HG03066 (cell line): ENCODE results near the gene ADGRF1.
"Not testable (repeated sequence)": the region's sequence is repeated elsewhere in the genome, so short reads cannot be mapped to it uniquely, and the experiment has no call there.

Experiments
- ATAC-seq: cut with Tn5 transposase; IDR thresholded peaks from one replicate; pipeline ENCODE4 v1.9.1; 2021; ENCODE audit warnings: low read depth; ENCODE audit not compliant: unreplicated experiment

The ADGRF1 gene

DNA sequence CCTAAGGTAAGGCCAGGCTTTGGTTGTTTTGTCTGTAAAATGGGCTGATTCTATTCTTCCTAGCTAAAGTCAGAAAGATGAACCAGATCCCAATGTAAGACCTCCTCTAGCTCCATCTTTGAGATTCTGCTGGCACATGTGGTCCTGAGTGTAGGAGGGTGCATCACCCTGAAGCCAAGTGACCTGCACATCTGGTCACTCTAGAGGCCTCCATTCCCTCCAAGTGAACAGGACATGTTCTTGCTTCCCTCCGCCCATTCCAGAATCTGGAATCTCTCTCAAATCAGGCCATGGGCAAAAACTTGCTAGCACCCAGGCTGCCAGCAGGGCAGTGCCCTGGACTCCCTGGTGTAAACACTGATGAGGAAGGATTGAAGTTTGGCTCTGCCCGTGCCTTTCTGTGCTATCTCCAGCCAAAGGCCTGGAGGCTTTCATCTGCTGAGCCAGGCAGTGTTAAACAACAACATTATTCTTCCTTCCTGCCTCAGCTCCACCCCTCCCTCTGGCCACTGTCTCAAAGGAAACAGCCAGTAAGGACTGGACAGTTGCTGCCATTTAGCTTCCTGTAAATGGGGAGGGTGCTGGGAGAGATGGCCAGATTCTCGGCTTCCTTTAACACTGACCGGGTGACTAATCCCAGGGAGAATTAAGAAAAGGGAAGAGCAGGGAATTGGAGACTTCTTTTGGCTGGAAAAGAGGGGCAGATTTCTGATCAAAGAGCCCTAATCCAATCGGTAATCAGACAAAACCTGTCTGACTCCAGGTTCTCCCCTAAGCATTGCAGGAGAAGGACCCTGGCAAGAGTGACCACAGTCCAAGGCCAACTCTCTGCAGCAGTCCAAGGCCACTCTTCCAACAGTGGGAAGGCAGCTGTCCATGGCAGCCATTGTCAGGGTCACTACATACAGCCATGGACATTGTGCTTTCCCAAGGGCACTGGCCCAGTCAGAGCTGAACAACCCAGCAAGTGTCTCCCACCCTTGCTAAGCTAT is 19.5 kb upstream of the ADGRF1 start:
- ATAC-seq = no peak

DNA sequence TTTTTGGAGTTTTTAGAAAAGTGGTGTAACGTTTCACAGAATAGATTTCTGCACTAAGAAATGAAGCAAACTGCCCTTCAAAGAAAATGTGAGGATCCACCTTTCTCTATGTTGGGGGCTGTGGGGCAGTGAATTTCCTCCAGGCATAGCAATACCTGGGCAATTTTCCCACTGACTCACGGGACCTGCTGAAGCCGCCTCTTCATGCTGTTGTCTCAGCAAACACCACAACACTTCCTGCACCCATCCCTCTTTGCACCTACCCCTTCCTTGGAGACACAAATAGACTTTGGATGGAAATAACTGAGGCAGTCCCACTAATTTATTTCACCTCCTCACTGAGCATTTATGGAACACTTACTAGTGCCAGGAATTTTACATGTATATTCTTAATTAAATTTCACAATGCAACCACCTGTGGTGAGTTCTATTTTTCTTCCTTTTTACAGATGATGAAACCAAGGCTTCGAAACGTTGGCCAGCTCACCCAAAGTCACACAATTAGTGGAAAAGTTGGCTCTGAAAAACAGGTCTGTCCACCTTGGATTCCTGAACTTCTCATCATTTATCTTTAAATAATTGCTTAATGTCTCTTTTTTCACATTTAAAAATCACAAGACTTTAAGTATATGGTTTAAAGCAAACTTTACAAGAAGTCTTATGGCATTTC is 17.2 kb upstream of the ADGRF1 start:
- ATAC-seq = no peak

DNA sequence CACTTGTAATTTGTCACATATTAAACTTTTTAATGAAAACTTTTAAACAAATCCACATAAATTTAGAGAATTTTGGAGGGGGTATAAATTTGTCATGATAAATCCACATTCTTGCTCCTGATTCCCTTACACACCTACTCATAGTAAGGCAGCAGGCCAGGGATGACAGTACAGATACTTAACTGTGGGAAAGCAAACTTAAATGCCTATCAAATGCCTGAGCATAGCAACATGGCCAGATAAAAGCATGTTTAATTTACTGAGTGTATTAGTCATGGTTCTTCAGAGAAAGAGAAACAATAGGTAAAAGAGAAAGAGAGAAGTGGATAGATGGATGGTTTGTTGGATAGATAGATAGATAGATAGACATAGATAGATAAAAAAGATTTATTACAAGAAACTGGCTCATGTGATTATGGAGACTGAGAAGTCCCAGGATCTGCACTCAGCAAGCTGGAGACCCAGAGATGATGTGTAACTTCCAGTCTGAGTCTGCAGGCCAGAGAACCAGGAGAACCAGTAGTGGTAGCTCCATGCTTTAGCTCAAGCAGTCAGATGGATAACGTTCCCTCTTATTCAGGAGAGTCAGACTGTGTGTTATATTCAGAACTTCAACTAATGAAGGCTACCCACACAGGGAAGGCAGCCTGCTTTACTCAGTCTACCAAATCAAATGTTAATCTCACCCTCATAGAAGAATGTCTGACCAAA is 15.9 kb upstream of the ADGRF1 start:
- no peak for ATAC-seq

DNA sequence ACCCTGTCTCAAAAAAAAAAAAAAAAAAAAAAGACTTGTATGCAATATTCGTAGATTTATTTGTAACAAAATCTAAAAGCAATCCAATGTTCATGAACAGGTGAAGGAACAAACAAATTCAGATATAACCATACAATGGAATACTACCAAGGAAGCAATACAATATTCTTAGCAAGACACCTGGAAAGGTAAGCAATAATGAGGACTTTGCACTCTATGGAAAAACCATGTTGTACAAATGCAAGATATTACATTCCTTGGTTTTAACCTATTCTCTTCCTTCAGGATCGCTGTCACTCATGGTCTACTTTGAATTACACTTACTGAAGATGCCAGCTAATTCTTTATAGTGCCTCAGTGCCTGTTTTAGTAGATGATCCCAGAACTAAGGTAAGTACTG is 14.7 kb upstream of the ADGRF1 start:
- no peak for ATAC-seq

DNA sequence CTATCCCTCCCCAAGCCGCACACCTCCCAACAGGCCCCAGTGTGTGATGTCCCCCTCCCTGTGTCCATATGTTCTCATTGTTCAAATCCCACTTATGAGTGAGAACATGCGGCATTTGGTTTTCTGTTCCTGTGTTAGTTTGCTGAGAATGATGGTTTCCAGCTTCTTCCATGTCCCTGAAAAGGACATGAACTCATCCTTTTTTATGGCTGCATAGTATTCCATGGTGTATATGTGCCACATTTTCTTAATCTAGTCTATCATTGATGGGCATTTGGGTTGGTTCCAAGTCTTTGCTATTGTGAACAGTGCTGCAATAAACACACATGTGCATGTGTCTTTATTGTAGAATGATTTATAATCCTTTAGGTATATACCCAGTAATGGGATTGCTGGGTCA is 12.2 kb upstream of the ADGRF1 start:
- not testable (repeated sequence) for ATAC-seq

DNA sequence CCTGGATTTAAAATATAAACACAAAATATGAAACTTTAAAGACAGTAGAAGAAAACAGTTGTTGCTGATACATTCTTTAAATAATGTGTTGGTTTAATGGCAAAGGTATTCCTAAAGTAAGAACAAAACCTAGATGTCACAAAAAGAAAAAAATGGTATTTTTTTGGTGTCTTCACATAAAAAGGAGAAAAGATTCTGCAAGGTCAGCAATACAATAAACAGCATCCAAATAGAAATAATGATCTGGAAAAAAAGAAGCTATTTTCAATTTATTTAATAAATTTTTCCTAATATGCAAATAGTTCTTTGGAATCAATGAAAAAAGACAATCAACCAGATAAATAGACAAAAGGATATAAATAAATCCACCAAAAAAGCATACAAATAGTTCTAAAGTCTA is 6.5 kb upstream of the ADGRF1 start:
- no peak for ATAC-seq

DNA sequence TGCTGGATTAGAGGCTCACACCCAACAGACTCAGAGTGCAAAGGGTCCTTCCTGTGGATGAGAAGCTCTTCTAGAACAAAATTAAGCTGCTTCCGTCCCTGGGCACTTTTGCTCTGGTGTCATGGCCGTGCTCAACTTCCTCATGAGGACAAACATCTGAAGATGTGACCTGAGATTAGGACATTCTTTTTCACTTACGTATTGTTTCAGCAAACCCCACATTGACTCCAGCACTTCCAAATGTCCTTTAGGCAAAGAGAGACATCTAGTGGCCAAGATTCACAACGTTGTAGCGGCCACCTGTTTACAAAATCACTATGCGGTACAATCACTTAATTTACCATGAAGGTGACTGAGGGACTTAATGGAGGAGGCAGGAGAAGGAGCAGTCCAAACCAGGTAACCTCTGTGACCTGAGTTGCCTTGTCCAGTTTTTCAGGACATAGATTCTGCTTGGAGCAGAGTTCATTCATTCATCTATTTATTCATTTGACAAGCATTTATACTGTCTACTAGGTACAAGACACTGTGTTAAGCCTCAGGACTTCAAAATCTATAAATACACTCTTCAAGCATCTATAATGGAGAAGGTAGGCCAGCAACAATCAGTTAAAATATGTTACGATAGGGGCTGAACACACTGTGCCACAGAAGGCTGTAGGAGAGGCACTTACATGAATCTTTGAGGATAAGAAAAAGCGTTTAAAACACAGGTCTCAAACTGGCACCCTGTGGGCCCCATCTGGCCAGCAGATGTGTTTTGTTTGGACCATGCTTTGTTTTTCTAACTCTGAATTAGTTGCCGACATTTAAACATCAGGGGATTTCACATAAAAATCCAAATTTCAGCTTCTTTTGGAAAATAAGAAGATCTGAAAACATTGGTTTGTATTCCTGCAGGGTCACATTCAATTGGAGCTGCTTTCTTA is 5.6 kb upstream of the ADGRF1 start:
- no peak for ATAC-seq

DNA sequence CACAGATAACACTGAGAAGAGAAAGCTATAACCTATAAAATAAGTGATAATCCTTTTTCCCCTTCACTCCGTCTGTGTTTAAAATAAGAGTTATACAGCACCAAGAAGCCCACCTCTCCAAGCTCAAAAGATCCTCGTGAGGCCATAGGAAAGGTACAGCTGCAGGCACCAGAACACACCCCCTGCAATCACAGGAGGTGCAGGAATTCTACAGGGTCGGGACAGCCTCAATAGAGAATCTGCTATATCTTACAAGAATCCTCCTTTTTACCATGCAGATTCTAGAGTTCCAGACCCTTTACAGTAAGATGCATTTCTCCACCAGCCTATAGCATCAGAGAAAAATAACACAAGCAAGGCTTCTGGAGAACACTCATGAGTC is 5.0 kb upstream of the ADGRF1 start:
- ATAC-seq = no peak

DNA sequence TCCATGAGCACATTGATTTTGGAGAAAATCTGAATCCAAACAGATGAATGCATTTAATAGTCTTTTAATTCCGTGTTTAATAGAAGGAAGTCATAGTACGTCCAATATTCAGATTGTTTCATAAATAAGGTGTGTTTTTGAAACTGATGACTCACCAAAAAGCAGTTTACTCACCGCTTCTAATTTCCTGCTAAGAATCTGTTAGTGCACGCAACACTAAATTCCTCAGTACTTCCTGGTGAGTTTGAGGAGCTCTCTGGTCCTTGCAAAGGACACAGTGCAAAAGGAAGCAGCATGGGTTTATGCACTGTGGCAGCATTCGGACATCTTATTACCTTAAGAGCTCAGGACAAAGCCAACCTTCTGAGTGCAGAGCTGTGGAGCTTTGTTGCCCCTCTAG is 2.3 kb upstream of the ADGRF1 start:
- no peak for ATAC-seq

DNA sequence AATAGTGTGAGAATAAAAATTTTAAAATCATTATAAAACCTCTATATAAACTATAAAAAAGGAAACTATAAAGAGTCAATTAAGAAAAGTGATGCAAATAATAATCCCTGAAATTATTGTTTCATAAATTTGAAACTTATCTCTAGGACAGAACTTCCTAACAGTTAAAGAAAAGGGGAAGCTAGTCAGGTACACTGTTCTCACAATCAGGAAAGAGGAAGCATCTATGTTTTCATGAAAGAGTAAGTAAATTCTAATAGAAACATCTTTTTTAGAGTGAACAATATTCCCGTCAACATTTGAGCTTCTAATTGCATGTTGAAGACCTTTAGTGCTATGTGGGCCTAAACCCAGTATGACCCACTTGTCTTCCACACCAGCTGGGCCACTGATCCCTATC is 1.2 kb upstream of the ADGRF1 start:
- ATAC-seq = no peak

DNA sequence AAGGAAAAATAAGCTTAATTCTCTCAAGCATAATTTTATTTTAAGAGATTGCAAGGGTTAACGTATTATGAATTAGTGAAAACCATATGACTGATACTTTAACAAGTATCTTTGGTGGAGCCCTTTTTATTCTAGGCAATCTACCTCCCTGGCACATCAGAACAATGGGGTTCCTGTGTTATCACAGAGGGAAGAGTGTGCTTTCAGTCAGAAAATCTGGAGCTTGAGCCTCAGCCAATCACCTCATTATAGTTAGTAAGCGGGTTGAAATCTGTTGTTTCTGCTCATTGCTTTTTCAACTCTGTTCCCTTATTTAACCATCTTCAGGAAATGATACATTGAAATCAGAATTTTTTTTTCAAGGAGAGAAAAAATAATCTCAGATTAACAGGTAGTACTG is 391 bp downstream of the ADGRF1 start:
- no peak for ATAC-seq

DNA sequence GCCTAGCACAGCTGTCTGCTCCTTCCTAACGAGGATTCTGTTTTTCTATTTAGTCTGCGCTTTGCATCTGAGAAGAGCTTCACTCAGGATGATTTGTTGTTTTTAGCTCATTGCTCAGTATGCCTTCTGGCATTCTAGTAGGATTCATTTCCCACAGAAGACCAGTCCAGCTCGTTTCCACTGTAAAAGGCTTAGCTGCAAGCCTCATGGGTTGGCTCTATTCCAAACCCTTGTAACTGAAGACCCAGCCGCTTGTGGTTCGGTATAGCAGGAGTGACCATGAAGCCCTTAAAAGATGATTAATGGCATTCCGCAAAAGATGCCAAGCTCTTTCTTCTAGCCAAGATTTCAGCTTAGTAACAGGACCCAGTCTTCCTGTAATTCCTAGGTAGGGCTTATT is 7.2 kb downstream of the ADGRF1 start:
- ATAC-seq = no peak

DNA sequence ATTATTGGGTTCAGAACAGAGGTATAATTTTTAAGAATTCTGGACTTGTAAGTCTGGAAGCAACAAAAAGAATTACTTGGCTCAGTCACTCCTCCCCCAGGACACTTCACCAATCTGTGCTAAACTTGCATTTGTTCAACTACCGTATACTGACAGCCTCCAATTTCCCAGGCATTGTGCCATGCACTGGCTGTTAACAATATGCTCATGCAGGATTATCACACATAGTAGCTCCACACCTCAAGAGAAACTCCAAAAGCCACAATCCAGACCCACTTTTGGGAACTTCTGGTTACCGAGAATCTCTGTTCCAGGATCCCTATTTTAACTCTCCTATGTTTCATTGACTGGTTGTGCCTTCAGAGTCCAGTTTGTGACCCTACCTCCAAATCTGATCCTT is 7.7 kb downstream of the ADGRF1 start:
- ATAC-seq = no peak

DNA sequence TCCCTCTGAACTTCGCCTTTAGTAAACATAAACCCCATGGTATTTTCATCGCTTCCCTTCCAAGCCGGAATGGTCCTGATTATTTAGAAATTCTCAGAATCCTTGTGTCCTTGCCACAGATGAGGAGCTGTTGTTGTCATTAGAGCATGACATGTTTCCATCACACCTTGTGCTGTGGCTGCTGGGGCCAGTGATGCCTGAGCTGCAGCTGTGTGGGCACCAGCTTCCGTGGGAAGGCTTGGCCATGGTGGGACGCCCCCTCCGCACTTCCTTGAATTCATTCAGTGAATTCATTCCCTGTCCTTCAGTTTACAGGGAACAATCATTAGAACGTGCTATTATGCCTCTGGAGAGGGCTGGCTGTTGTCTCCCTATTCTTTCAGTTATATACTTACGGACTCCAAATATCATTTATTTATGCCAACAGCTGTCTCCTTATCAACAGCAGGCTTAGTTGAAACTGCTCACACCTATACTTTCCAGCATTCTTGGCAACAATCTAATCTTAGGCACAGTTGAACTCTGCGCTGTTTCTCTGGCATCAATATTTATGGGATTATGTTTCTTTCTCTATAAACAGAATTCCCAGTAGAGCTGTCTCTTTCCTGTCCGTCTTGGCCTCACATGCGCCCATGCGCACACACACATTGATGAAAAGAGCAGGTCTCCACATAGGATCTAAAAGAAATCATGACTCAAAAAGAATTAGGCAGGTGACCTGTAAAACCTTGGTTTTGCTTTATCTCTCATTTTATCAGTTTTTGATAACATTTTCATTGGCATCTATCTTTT is 9.0 kb downstream of the ADGRF1 start:
- ATAC-seq = no peak

DNA sequence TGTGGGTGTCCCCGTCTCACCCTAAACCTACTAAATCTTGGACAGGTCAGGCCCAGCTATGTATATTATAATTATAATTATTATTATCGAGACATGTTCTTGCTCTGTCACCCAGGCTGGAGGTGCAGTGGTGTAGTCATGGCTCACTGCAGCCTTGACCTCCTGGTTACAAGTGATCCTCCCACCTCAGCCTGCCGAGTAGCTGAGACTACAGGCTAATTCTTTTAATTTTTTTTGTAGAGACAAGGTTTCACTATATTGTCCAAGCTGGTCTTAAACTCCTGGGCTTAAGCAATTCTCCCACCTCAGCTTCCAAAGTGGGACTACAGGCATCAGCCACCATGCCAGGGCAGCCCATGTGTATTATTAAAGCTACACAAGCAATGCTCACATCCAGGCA is 10.5 kb downstream of the ADGRF1 start:
- no peak for ATAC-seq

DNA sequence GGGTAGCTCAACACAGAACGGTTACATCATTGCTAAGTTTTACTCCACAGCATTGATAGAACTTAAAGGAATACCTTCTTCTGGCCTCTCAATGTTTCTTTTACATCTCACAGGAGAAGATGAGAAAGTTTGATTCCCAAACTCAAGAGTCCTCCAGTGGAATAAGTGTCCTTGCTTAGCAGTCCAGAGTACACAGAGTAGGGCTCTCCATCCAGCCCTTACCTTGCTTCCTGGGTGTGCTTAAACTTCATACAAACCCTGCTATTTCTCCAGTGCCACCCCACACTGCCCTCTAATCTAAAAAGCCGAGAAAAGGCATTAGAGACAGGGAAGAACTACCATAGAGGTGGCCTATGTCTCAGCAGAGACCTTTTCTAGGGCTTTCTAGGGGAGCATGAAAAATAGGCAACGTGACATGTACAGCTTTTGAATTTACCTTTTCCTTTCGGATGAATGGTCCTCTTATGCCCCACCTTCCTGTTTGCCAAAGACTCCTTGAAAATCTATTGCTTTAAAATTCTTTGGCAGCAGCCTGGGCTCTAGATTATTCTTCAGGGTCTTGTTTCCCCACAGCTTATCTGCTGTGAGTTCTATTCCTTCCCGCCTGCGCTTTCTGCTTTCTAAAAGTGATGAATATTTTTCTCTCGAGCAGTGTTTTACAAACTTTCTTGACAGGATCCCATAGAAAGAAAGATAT is 12.1 kb downstream of the ADGRF1 start:
- no peak for ATAC-seq

DNA sequence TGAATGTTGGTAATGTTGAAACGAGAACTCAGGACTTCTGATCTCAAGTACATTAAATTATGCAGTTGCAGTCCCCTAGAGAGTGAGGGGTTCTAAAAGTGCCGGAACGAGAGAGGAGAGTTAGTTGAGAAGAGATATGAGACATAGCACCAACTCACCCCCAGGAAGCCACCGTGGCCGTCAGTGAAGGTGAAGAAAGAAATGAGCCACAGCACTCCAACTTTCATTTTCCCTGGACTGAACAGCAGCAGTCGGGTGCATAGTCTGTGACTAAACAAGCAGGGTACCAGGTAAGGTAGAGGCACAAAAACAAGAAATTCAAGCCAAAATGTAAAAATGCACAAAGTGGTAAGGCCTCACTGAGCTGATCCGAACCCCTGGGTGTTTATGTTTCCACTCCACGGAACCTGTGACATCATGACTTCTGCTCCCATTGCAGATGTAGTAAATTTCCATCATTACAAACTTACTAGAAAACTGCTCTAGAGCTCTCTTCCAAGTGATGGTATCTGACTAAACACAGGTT is 13.2 kb downstream of the ADGRF1 start:
- no peak for ATAC-seq

DNA sequence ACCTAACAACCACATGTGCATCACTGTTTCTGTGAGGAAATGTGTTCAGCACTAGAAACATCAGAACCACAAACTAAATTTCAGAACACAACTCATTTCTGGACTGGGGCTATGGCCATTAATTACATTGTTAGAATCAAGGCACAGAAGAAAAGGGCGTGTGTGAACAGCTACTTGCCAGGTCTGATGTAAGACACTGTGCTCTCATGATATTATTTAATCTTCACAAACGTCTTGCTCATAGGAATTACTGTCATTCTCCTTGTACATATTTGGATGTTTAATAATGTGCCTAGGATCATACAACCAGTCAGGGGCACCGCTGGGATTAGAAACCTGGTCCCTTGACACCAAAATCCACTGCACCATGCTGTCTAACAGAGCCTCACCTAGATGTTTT is 14.8 kb downstream of the ADGRF1 start:
- no peak for ATAC-seq

DNA sequence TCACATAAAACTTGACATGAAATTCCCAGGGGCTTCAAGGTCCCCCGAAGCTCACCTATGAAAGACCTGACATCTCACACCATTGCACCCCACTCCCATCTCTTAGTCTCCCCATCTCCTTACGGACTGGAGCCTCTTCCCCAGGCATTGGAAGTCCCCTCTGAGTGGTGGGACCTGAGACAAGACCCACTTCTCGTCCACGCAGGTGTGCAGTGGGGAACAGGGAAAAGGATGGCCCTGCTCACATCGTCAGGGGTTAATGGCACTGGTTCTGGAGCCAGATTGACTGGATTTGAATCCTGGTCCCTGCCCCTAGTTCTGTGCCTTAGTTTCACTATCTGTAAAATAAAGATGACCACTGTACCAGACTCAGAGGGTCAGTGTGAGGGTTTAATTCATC is 15.5 kb downstream of the ADGRF1 start:
- ATAC-seq = no peak
